SK-N-SH (cell line): ENCODE measurements around the gene NPFF. TPM values are rescaled to one million over a fixed set of nuclear protein-coding genes. Genes with fewer than 3 reads are reported as not detected.

Experiments used
- CTCF ChIA-PET: fragments of 300-600, 350-600 bp; formaldehyde crosslinking; extraction: SDS; loops from one replicate; lab custom pipeline; 2021; lab: Yijun Ruan, JAX
- POLR2A ChIA-PET: fragments of 350-600 bp; sonication (Branson Sonifier 250); formaldehyde crosslinking; extraction: SDS; loops from one replicate; lab custom pipeline; 2020; ENCODE audit warnings: antibody characterized with exemption, inconsistent platforms; lab: Yijun Ruan, JAX
- DNase-seq: peaks from one replicate; pipeline ENCODE4 v3.0.0; 2012
- H2AFZ ChIP-seq: fragments of 200-600 bp; sonication (generic); 2 replicates; pipeline ENCODE4 v1.8.1; 2016; ENCODE audit warnings: antibody characterized with exemption, mild to moderate bottlenecking, low read depth
- H3F3A ChIP-seq: fragments of 200-600 bp; sonication (generic); replicated peaks from 2 replicates; pipeline ENCODE3; 2016; ENCODE audit warnings: antibody characterized with exemption, mild to moderate bottlenecking; ENCODE audit not compliant: insufficient read depth
- H3K27ac ChIP-seq, 2 experiments: fragments of 200-500 bp in 1 of 2; fragments of 200-600 bp in 1 of 2; sonication (Bioruptor generic) in 1 of 2; sonication (generic), shearing (Covaris generic) in 1 of 2; 2 replicates each; pipeline versions ENCODE4 v1.5.1 to v1.6.1; 2014 to 2016; ENCODE audit warnings: low read depth in 2 of 2, inconsistent platforms in 1 of 2, low read length in 1 of 2, mild to moderate bottlenecking in 1 of 2, mixed read lengths in 1 of 2
- H3K27me3 ChIP-seq: fragments of 200-600 bp; sonication (generic), shearing (Covaris generic); 2 replicates; pipeline ENCODE4 v1.6.1; 2016; ENCODE audit warnings: mixed run types; ENCODE audit not compliant: insufficient read depth
- H3K36me3 ChIP-seq, 2 experiments: fragments of 200-500 bp in 1 of 2; fragments of 200-600 bp in 1 of 2; sonication (Bioruptor generic) in 1 of 2; sonication (generic) in 1 of 2; replicated peaks in 1 of 2; 2 replicates each; pipeline versions ENCODE3 to v1.5.1; 2014 to 2016; ENCODE audit warnings: low read length in 1 of 2, mild to moderate bottlenecking in 1 of 2; ENCODE audit not compliant: insufficient read depth in 2 of 2, control insufficient read depth in 1 of 2
- H3K4me1 ChIP-seq, 2 experiments: fragments of 200-500 bp in 1 of 2; fragments of 200-600 bp in 1 of 2; sonication (Bioruptor generic) in 1 of 2; sonication (generic), shearing (Covaris generic) in 1 of 2; 2 replicates each; pipeline versions ENCODE4 v1.5.1 to v1.6.1; 2014 to 2016; ENCODE audit warnings: low read depth in 1 of 2, low read length in 1 of 2, mixed run types in 1 of 2; ENCODE audit not compliant: insufficient read depth in 2 of 2, control insufficient read depth in 1 of 2
- H3K4me2 ChIP-seq: fragments of 200-600 bp; sonication (generic), shearing (Covaris generic); 2 replicates; pipeline ENCODE4 v1.6.1; 2017; ENCODE audit warnings: mixed run types
- H3K4me3 ChIP-seq, 2 experiments: fragments of 200-500 bp in 1 of 2; fragments of 200-600 bp in 1 of 2; sonication (Bioruptor generic) in 1 of 2; sonication (generic), shearing (Covaris generic) in 1 of 2; 2 replicates each; pipeline versions ENCODE4 v1.5.1 to v1.8.1; 2014 to 2016; ENCODE audit warnings: low read depth in 2 of 2, inconsistent platforms in 1 of 2, low read length in 1 of 2, mild to moderate bottlenecking in 1 of 2, mixed read lengths in 1 of 2, moderate library complexity in 1 of 2
- H3K79me2 ChIP-seq: fragments of 200-600 bp; sonication (generic); 2 replicates; pipeline ENCODE4 v1.8.1; 2017; ENCODE audit warnings: mild to moderate bottlenecking; ENCODE audit not compliant: insufficient read depth
- H3K9ac ChIP-seq: fragments of 200-600 bp; sonication (generic); 2 replicates; pipeline ENCODE4 v1.6.1; 2017; ENCODE audit warnings: mixed run types
- H3K9me2 ChIP-seq: fragments of 200-600 bp; sonication (generic); 2 replicates; pipeline ENCODE4 v1.6.1; 2017; ENCODE audit warnings: mixed run types
- H3K9me3 ChIP-seq: fragments of 200-600 bp; sonication (generic); 2 replicates; pipeline ENCODE4 v1.6.1; 2017; ENCODE audit warnings: mixed run types, mild to moderate bottlenecking, moderate library complexity
- H4K20me1 ChIP-seq: fragments of 200-600 bp; sonication (generic); 2 replicates; pipeline ENCODE4 v1.6.1; 2017; ENCODE audit warnings: mild to moderate bottlenecking, mixed run types; ENCODE audit not compliant: insufficient read depth
- ELF1 ChIP-seq: IDR thresholded peaks from 2 replicates; pipeline ENCODE4 v1.4.0; 2012
- EP300 ChIP-seq, 2 experiments: IDR thresholded peaks; 2 replicates each; pipeline versions ENCODE4 v1.4.0 to v1.6.1; 2012; ENCODE audit warnings: borderline replicate concordance in 1 of 2, low read depth in 1 of 2, low read length in 1 of 2
- EZH2phosphoT487 ChIP-seq: fragments of 200-600 bp; sonication (generic); IDR thresholded peaks from 2 replicates; pipeline ENCODE4 v1.6.1; 2017; ENCODE audit warnings: low read depth, mixed run types, mild to moderate bottlenecking, antibody characterized with exemption, moderate library complexity, borderline replicate concordance
- FOXJ3 ChIP-seq: sonication (generic); formaldehyde crosslinking; IDR thresholded peaks from 2 replicates; pipeline ENCODE4 v1.5.1; 2020; ENCODE audit warnings: mild to moderate bottlenecking, missing genetic modification reagents
- GABPA ChIP-seq: IDR thresholded peaks from 2 replicates; pipeline ENCODE4 v1.4.0; 2012; ENCODE audit warnings: low read depth, mild to moderate bottlenecking
- NRF1 ChIP-seq: IDR thresholded peaks from 2 replicates; pipeline ENCODE4 v1.6.1; 2012; ENCODE audit warnings: low read depth, mild to moderate bottlenecking, low read length
- POLR2AphosphoS5 ChIP-seq: IDR thresholded peaks from 2 replicates; pipeline ENCODE4 v1.6.1; 2012; ENCODE audit warnings: low read depth, low read length
- RCOR1 ChIP-seq: fragments of 150-350 bp; IDR thresholded peaks from 2 replicates; pipeline ENCODE4 v1.6.1; 2017; ENCODE audit warnings: antibody characterized with exemption, low read length
- RXRA ChIP-seq: IDR thresholded peaks from 2 replicates; pipeline ENCODE4 v1.4.0; 2012; ENCODE audit warnings: low read depth, mild to moderate bottlenecking, borderline replicate concordance
- SIN3A ChIP-seq: IDR thresholded peaks from 2 replicates; pipeline ENCODE4 v1.6.1; 2012; ENCODE audit warnings: low read depth, mild to moderate bottlenecking, low read length, moderate library complexity, borderline replicate concordance
- TAF1 ChIP-seq: IDR thresholded peaks from 2 replicates; pipeline ENCODE4 v1.6.1; 2012; ENCODE audit warnings: low read depth, mild to moderate bottlenecking, low read length, moderate library complexity, borderline replicate concordance
- TCF12 ChIP-seq: IDR thresholded peaks from 2 replicates; pipeline ENCODE4 v1.4.0; 2012
- TEAD4 ChIP-seq: IDR thresholded peaks from 2 replicates; pipeline ENCODE4 v1.4.0; 2012; ENCODE audit warnings: mild to moderate bottlenecking, borderline replicate concordance; ENCODE audit not compliant: insufficient read depth
- YY1 ChIP-seq: IDR thresholded peaks from 2 replicates; pipeline ENCODE4 v1.4.0; 2012; ENCODE audit warnings: low read depth, mild to moderate bottlenecking
- WGBS: methylation state at CpG from one replicate; pipeline ENCODE4 v1.1.6; 2017; ENCODE audit warnings: low lambda C conversion rate; 5-methylcytosine and 5-hydroxymethylcytosine counted together
- polyA plus RNA-seq, 3 experiments: library from polyadenylated mRNA; depleted of rRNA; stranded (reverse); fragments of >200 nt; gene quantifications; 2 replicates each; pipeline ENCODE4 v1.2.3, GENCODE V29; 2012
- TF ChIP-seq, protein P1 (sequence below): IDR thresholded peaks from 2 replicates; pipeline ENCODE4 v1.4.0; 2012; ENCODE audit warnings: low read depth, borderline replicate concordance
- TF ChIP-seq, protein P2 (sequence below): IDR thresholded peaks from 2 replicates; pipeline ENCODE4 v1.6.1; 2012; ENCODE audit warnings: mild to moderate bottlenecking, low read depth, low read length, moderate library complexity
- TF ChIP-seq, protein P3 (sequence below): IDR thresholded peaks from 2 replicates; pipeline ENCODE4; 2012
- TF ChIP-seq, protein P4 (sequence below): fragments of 150-350 bp; IDR thresholded peaks from 2 replicates; pipeline ENCODE4 v1.6.1; 2016; ENCODE audit warnings: mild to moderate bottlenecking, low read depth, low read length

Gene NPFF
- polyA plus RNA-seq, 1 of the 3 experiments (the other 2 are of a cell fraction), result 0.13 TPM

DNA sequence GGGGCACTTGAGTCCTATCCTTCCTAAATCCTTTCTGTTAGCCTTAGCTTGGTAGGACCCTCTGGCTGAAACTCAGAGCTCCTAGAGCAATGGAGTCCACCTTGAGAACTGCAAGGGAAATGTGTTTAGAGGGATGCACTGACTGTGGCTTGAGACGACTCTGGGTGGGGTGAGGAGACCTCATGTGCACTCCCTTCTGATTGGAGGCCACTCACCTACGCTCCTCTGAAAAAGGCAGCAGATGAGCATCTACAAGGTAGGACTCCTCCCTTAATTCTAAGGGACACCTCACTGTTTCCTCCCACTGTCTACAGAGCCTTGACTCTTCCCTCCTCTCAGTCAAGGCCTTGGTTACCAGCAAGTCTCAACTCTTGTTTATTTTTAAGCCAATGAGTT lies 9.1 kb downstream of the NPFF start:
- H4K20me1 ChIP-seq, result no peaks in the 10 kb centered on the region
- WGBS, result 88% methylated on average over 2 of the region's 2 CpGs
- H3K9me3 ChIP-seq, result no peaks in the 10 kb centered on the region
- H3K4me2 ChIP-seq, result peak overlapping the region; percentile 88
- H3F3A ChIP-seq, result peaks cover 20% of the 10 kb centered on the region
- POLR2A ChIA-PET, result no interaction called here
- H3K9ac ChIP-seq, result peak overlapping the region; percentile 30; the same call in 1 of the 2 replicates
- TF ChIP-seq NRF1, result no peak
- no peak for TF ChIP-seq SIN3A
- no peak for TF ChIP-seq EP300 (IDR thresholded peaks at IDR 0.05; ENCODE audit: borderline replicate concordance in 1 of 2, low read depth in 1 of 2, low read length in 1 of 2)
- TF ChIP-seq TCF12, result no peak
- TF ChIP-seq, protein P1, sequence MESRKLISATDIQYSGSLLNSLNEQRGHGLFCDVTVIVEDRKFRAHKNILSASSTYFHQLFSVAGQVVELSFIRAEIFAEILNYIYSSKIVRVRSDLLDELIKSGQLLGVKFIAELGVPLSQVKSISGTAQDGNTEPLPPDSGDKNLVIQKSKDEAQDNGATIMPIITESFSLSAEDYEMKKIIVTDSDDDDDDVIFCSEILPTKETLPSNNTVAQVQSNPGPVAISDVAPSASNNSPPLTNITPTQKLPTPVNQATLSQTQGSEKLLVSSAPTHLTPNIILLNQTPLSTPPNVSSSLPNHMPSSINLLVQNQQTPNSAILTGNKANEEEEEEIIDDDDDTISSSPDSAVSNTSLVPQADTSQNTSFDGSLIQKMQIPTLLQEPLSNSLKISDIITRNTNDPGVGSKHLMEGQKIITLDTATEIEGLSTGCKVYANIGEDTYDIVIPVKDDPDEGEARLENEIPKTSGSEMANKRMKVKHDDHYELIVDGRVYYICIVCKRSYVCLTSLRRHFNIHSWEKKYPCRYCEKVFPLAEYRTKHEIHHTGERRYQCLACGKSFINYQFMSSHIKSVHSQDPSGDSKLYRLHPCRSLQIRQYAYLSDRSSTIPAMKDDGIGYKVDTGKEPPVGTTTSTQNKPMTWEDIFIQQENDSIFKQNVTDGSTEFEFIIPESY, result no peak
- TF ChIP-seq, protein P2, sequence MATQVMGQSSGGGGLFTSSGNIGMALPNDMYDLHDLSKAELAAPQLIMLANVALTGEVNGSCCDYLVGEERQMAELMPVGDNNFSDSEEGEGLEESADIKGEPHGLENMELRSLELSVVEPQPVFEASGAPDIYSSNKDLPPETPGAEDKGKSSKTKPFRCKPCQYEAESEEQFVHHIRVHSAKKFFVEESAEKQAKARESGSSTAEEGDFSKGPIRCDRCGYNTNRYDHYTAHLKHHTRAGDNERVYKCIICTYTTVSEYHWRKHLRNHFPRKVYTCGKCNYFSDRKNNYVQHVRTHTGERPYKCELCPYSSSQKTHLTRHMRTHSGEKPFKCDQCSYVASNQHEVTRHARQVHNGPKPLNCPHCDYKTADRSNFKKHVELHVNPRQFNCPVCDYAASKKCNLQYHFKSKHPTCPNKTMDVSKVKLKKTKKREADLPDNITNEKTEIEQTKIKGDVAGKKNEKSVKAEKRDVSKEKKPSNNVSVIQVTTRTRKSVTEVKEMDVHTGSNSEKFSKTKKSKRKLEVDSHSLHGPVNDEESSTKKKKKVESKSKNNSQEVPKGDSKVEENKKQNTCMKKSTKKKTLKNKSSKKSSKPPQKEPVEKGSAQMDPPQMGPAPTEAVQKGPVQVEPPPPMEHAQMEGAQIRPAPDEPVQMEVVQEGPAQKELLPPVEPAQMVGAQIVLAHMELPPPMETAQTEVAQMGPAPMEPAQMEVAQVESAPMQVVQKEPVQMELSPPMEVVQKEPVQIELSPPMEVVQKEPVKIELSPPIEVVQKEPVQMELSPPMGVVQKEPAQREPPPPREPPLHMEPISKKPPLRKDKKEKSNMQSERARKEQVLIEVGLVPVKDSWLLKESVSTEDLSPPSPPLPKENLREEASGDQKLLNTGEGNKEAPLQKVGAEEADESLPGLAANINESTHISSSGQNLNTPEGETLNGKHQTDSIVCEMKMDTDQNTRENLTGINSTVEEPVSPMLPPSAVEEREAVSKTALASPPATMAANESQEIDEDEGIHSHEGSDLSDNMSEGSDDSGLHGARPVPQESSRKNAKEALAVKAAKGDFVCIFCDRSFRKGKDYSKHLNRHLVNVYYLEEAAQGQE, result no peak
- TF ChIP-seq RXRA, result no peak
- no peak for TF ChIP-seq EZH2phosphoT487
- TF ChIP-seq POLR2AphosphoS5, result no peak
- TF ChIP-seq GABPA, result no peak
- TF ChIP-seq, protein P3, sequence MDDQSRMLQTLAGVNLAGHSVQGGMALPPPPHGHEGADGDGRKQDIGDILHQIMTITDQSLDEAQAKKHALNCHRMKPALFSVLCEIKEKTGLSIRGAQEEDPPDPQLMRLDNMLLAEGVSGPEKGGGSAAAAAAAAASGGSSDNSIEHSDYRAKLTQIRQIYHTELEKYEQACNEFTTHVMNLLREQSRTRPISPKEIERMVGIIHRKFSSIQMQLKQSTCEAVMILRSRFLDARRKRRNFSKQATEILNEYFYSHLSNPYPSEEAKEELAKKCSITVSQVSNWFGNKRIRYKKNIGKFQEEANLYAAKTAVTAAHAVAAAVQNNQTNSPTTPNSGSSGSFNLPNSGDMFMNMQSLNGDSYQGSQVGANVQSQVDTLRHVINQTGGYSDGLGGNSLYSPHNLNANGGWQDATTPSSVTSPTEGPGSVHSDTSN, result no peak
- no peak for TF ChIP-seq TAF1
- no peak for TF ChIP-seq RCOR1
- TF ChIP-seq YY1, result no peak
- TF ChIP-seq ELF1, result no peak
- no peak for TF ChIP-seq TEAD4
- no peak for TF ChIP-seq FOXJ3 (CRISPR knock-in tag)
- TF ChIP-seq, protein P4, sequence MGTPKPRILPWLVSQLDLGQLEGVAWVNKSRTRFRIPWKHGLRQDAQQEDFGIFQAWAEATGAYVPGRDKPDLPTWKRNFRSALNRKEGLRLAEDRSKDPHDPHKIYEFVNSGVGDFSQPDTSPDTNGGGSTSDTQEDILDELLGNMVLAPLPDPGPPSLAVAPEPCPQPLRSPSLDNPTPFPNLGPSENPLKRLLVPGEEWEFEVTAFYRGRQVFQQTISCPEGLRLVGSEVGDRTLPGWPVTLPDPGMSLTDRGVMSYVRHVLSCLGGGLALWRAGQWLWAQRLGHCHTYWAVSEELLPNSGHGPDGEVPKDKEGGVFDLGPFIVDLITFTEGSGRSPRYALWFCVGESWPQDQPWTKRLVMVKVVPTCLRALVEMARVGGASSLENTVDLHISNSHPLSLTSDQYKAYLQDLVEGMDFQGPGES, result no peak
- TF ChIP-seq, all 33 proteins: peak for 0
- peak overlapping the region; percentile 52 to 72 for H3K4me3 ChIP-seq
- no peak for DNase-seq
- no peak overlapping the region for H2AFZ ChIP-seq
- H3K27me3 ChIP-seq, result no peaks in the 10 kb centered on the region
- H3K36me3 ChIP-seq, result peaks cover 5 to 6% of the 10 kb centered on the region in 2 experiments
- H3K27ac ChIP-seq, result peak overlapping the region in 1 of 2 experiments; percentile 88; a peak in 1 of 4 replicates
- peaks cover 27 to 54% of the 10 kb centered on the region in 2 experiments for H3K4me1 ChIP-seq
- H3K9me2 ChIP-seq, result no peaks in the 10 kb centered on the region
- CTCF ChIA-PET, result interaction anchor here (0.9 to 8.2 kb wide), 10 partner anchors 11 to 286 kb away, joined by 3 to 46 read pairs (median 5); partner anchors contain the start of genes AAAS and NPFF
- peaks cover 48% of the 10 kb centered on the region for H3K79me2 ChIP-seq
